ENCODE data around the gene DCAF15.

Gene DCAF15

DNA sequence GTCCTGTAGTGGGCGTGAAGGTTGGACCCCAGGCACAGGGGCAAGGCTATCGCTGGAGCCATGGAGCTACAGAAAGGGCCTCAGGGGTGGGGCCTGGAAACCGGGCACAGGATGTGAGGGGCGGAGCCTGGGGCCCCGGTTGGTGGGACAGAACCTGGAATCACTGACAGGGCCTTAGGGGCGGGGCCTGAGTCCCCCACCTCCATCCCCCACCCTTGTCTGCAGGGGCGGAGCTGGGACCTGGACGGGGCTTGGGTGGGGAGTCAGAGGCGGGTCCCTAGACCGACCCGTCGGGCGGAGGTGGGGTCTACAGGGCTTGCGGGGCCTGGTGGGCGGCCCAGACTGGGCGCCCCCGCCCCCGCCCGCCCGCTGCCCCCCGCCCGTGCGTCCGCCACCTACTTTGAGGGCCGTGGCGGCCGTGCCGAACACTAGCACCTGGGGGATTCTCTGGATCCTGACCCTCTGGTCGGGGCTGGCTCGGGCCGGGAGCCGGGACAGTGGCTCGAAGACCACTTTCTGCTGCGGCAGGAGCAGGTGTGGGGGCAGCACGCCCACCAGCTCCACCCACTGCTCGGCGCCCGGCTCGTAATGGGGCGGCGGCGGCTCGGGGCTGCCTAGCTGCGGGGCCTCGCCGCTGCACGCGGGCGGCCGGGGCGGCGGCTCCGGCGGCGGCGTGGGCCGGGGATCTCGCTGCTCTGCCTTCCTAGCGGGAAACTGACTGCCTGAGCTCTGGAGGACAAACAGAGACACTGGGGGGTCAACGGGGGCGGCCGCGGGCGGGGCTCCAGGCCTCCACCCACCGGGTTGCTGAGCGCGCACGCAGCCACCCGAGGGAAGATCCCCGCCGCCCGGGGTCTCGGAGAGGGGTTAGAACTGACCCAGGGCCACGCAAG lies 26.3 kb downstream of the DCAF15 start:
- DNase-seq: peak in 1 of 2 donors; percentile 58

DNA sequence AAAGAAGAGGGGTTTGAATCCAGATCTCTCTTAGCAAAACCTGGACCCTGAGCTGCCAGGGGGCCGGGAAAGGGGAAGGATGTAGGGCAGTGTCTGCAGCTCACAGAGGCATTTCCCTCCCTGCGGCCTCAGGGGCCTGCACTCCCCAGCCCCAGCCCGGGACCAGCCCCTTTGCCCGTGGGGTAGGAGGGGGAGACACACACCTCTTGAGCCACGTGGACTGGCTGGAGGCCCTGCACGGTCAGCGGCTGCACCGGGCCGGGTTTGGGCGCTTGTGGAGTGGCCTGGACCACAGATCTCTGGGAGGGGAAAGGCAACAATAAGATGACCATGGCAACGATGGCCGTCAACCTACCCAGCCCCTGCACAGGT lies 26.9 kb downstream of the DCAF15 start:
- no peak for DNase-seq

DNA sequence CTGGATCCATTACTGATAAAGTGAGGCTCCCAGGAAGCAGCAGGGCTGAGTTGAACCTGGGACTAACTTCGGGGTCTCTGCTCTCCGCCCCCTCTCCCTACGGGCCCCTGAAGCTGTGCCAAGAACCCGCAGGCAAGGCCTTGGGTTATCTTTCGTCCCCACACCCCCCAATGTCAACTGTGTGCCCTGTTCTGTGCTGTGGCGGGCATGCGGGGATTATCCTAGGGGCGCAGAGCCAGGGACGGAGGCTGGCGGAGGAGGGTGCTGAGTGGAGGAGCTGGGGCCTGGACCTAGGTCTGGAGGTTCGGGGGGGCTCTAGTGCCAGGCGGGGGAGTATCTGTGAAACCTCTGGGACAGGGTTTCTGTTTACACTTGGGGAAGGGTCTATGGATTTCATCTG lies 27.4 kb downstream of the DCAF15 start:
- no peak for DNase-seq

DNA sequence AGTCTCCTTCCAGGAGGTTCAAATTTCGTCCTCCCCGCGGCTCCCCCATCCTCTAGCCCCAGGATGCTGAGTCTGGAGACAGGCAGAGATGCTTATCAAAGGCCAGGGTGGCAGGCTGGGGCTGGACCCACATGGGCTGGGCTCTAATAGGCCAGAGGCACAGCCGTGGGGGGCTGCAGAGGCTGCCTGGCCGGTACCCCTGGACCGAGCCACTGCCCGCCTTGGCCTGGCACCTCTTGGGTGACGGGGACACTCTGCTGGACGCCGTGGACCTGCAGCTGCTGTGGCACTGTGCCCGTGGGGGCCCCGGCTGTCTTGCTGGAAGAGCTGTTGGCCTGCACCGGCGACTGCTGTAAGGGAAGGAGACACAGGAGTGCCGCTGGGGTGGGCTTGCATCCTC lies 28.0 kb downstream of the DCAF15 start:
- no peak for DNase-seq

DNA sequence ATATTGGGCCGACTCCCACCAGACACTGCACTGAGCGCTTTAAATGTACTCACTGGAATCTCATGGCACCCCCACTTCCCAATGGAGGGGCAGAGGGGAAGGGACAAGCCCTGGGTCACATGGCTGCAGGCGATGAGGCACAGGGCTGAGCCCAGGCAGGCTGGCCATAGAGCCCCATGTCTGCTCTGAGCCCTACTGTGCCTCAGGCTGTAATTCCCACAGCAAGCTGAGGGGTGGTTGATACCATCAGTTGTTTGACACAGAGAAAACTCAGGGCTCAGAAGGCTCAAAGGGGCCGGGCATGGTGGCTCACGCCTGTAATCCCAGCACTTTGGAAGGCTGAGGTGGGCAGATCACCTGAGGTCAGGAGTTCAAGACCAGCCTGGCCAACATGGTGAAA lies 28.7 kb downstream of the DCAF15 start:
- no peak for DNase-seq

DNA sequence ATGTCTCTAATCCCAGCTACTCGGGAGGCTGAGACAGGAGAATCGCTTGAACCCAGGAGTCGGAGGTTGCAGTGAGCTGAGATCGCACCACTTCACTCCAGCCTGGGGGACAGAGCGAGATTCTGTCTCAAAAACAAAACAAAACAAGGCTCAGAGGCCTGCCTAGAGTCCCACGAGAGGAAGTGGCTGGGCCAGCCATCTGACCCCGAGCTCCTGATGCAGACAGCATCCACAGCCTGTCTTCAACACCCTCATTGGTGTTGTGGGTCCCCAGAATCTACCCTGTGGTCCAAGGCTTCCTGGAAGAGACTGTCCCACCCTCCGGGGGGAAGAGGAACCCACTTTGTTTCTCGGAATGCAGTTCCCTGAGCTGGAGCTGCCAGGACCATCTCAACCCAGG lies 29.2 kb downstream of the DCAF15 start:
- no peak for DNase-seq

DNA sequence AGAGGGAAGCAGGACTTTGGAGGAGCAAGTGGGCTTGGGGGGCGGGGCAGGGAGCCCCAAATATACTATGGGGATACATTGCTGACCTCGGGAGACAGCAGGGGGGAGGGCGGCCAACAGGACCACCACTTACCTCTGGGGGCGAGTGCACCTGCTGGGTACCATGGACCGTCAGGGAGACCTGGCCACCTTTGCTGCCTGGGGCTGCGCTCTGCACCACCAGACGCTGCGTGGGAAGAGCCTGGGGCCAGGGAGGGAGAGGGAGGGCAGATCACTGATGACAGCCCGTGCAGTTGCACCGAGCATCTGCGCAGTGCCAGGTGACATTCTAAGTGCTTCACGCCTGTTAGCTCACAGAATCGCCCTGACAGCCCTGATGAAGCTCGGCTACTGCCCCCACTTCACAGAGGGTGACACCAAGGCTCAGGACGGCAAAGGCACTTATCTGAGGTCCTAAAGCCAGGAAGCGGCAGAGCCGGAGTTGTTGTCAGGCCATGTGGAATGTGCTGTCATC lies 29.7 kb downstream of the DCAF15 start:
- DNase-seq: no peak

DNA sequence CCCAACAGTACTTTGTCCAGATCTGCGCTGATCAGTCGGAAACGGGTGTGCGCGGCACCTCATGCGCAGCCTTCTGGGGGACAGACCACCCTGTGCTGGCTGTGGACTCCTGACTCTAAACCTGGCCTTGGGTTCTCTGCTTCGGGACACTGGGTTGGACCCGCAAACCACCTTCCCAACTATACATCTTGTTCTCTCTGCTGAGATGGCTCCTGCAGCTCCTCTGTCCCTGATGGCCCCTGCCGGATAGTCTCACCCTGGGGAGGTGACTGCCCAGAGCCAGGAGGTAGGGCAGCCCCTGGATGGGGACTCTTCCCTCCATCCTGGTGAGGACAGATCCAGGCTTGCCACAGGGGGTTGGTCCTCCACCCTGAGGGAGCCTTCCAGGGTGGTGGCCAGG lies 30.5 kb downstream of the DCAF15 start:
- no peak for DNase-seq

DNA sequence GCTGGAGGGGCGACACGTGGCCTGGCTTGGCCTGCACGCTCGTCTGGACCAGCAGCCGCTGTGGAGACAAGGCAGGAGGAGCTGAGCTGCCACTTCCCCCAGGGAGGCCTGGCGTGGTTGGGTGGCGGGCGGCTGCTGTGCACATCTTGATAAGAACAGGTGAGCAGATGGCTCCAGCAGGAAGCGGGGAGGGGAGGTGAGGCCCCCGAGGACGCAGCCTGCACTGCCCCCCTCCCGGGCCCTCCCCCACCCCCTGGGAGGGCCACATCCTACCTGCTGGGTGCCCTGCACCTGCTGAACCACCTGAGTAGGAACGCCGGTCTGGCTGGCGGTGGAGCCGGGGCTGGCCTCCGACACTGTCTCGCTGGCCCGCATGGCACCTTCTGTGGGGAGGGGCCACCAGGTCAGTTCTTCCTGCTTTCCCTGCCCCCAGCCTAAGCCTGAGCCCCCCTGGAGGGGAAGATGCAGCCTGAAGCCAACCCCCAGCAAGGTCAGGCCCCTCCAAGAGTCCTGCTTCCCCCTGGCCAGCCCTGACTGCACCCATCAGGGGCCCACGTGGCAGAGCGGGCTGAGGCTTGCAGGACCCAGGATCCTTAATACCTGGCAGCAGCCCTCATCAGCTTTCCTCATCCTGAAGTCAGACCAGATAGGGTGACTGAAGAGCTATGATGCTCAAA lies 31.0 kb downstream of the DCAF15 start:
- no peak for DNase-seq

DNA sequence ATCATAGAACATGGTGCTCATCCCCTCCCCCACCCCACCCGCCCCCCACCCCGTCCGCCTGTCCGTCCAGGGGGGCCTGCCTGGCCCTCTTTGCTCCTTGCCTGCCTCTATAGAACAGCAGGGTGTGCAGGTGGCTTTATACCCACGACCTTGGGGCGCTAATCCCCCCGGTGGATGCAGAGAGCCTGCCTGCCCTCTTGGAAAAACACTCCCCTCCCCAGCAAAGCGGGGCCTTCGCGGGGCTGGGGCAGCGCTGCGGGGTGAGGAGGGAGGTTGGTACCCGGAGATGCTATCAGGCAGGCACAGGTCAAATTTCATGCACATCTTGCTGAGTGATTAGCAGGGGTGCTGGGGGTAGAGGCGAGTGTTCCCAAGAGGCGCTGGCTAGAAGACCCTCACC lies 31.9 kb downstream of the DCAF15 start:
- no peak for DNase-seq

DNA sequence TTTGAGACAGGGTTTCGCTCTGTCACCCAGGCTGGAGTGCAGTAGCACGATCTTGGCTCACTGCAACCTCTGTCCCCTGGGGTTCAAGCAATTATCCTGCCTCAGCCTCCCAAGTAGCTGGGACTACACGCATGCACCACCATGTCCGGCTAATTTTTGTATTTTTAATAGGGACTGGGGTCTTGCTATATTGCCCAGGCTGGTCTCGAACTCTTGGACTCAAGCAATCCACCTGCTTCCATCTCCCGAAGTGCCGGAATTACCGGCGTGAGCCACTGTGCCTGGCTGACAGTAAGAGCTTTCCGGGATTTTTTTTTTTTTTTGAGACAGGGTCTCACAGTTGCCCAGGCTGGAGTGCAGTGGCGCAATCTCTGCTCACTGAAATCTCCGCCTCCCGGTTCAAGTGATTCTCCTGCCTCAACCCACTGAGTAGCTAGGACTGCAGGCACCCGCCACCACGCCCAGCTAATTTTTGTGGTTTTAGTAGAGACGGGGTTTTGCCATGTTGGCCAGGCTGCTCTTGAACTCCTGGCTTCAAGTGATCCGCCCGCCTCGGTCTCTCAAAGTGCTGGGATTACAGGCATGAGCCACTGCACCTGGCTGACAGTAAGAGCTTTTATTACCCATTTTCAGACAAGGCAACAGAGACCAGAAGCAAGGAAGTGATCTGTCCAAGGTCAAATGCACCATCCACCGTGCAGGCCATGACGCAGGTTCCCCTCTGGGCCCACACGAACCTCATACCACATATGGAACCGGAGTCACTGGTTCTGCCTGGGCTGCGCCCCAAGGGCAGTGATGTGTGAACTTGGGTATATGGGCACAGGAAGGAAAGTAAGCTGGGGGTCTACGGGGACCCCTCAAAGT lies 32.8 kb downstream of the DCAF15 start:
- peak in 1 of 2 donors; percentile 34 for DNase-seq

DNA sequence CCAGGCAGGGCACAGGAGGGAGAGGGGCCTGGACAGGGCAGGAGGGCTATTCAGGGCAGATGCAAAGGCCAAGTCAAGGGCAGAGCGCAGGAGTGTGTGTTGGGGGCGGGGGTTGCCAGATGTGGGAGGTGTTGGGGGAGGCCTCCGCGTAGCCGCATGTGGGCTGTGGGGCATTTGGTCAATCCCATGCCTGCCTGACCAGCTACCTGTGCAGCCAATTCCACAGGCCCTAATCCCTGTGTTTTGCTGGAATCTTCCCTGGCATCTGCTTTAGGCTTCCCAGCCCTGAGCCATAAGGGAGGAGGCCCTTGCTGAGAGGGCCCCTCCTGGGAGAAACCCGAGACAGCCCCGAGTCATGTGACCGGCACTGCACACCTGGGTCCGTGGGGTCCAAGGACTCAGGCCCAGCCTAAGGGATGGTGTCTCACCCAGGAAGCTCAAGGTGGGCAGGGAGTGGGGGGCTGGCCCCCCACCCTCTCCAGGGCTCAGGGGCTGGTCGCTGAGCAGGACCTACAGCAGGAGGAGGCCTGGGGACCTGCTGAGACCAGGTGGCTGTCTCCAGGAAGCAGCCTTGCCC lies 33.5 kb downstream of the DCAF15 start:
- peak; percentile 36 to 37 for DNase-seq

DNA sequence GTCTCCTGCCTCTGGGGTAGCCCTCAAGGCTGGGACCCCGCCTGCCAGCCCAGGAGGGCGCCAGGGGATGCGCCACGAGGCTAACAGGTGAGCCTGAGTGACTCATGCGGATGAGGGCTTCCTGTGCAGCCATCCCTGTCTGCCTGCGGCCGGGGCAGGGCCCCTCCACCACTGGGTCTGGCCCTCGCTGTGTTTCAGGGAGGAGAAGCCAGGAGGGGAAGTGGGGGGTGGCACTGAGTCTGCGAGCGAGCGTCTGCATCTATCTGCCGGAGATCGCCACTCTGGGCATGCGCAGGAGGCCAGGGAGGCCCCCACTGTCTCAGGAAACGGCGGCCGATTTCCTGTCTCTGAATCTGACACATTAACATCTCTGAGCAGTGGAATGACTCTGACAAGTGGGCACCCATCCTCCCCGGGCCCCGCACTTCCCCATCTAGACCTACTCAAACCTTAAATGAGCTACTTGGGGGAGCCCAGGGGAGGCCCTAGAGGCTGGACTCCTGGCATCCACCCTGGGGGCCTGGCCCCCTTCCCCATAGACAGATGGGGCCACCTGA lies 34.1 kb downstream of the DCAF15 start:
- DNase-seq: peak; percentile 98

DNA sequence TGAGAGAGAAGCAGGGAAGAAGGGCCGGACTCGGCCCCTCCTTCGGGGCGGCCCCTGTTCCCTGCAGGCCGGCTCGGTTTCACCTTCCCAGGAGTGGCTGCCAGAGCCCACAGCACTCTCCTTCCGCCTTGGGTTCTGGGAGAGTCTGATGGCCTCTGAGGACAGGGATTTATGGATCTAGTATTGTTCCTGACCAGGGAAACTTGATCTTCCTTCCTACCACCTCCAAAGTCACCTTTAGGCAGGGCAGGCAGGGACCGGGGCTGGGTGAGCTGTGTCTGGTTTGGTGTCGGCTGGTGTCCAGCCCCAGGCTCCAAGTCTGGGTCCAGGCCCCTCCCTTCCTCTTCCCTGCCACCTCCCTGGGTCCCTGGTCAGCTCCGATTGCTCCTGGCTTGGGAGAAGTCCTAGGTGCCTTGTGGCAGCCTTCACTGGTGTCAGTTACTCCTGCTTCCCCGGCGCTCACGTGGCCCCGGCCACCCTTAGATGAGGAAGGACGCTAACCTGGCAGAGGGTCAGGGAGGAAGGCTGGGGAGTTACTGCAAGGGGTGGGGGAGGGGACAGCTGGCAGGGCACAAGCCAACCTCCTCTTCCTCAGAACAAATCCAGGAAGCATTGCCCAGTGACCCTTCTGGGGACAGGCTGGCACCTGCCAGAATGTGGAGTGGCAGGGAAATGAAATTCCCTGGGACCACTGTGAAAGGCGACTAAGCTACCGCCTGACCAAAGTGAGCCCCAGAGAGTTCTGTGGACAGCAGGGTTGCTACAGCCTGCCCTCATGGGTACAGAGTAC lies 35.0 kb downstream of the DCAF15 start:
- no peak for DNase-seq

DNA sequence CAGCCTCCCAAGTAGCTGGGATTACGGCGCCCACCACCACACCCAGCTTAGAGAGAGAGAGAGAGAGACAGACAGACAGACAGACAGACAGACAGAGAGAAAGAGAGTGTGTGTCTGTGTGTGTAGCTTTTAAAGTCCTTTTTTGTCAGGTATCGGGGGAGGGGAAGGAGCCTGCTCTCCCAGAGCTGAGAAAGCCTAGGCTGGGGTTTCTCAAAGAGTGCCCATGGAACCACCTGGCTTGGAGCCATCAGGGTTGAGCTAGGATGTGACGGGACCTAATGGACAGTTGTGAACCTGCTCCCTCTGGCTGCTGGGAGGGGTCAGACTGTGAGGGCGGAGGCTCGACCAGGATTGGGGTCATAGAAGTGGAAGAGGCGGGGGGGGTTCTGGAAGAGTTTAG lies 37.2 kb downstream of the DCAF15 start:
- no peak for DNase-seq

DNA sequence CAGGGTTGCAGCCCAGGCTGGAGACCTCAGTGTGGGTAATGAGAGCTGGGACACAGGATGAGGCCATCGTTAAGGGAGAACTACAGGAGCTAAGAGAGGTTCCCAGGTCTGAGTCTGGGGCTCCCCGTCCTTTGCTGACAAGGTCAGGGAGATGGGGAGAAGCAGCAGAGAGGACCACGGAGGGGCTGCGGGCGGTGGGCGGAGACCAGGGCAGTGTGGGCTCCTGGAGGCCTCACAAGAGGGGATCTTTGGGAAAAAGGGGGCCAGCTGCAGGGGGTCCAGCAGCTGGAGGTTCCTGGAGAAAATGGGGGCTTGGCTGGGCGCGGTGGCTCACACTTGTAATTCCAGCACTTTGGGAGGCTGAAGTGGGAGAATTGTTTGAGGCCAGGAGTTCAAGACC lies 37.8 kb downstream of the DCAF15 start:
- DNase-seq: no peak

DNA sequence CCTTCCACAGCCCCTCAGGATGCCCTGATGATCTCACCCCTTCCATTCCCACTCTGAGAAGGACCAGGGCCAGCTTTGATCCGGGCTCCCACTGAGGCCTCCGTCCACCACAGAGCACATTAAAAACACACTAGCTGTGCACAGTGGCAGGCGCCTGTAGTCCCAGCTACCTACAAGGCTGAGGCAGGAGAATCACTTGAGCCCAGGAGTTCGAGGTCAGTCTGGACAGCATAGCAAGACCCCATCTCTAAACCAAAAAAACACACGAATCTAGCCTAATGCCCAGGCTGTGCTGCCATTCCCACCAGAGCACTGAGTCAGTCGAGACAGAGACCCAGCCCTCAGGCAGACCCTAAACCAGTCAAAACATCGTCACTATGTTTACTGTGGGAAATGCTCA lies 39.7 kb downstream of the DCAF15 start:
- no peak for DNase-seq

DNA sequence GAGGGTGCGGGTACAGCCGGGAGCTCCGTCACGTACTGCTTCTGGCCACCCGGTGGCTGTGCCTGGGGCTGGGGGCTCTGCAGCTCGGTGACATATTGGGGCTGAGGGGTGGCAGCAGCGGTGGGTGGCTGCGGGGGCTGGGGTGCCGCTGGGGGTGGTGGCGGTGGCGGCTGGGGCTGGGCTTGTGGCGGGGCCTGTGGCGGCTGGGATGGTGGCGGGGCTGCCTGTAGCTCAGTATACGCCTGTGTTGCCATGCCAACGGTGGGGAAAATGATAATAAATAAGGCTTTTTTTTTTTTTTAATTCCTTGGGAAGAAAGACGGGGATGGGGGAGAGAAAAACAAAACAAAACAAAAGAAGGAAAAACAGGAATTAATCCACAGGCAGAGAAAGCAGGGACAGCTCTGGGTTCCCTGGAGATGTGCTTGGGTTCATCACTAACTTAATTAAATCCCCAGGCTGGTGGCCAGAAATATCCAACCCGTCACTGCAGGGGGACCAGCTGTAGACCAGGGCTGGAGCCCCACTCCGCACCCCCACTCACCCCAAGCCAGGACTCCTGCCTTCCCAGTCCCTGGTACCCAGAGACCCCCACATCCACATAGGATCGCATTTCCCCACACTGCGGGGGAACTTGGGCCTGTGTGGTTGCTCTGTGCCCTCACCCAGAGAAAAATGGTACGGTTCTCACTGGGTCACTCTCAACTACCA lies 41.4 kb downstream of the DCAF15 start:
- no peak for DNase-seq

DNA sequence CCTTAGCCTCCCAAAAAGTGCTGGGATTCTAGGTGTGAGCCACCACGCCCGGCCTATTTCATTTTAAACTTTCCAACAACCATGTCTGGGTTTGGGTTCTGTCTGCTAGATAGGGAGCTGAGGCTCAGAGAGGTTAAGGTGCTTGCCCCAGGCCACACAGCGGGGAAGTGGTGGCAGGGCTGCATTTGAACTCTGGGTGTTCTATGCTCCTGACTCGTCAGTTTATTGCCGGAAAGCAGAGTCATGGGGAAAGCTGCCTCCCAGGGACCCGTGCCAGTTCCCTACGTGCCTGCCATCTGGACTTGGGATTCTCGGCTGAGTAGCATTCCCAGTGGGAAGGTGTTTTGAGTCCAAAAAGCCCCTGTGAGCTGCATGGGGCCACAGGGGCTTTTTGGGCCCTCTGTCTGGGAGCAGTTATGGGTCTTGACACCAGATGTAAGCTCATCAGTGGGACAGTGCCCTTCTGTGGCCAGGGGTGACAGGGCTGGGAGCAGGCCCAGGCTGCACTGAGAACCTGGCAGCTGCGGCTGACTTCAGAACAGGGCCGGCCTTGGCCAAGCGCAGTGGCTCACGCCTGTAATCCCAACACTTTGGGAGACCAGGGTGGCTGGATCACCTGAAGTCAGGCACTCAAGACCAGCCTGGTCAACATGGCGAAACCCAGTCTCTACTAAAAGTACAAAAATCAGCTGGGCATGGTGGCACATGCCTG lies 42.9 kb downstream of the DCAF15 start:
- no peak for DNase-seq

Data from stimulated activated CD4-positive, alpha-beta T cell treated with anti-CD3 and anti-CD28 coated beads, Interleukin-2, amount 100 ng/mL, for 24 hours (primary cell).